ENCODE measurements around the gene NFIB. TPM values are rescaled to one million over a fixed set of nuclear protein-coding genes. Genes with fewer than 3 reads are reported as not detected.

The NFIB gene
- total RNA-seq, 2 donors from 2014 or later = 5.3 to 14.1 TPM

DNA sequence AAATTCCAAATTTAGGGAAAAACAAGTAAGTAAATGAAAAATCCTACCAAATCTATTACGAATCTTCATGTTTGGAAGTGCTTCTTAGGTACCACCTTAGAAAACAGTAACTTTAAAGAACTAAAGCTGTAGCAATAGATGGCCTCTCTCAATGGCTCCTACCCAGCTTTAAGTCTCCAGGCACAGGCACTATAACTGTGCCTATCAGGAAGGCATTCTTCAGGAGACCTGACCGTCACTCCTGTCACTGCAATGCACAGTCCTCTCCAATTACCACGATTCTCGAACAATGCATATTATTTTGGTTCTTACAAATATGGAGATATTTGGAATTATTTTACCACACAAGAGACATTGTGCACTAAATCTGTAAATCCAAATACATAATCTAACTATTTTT is 12.9 kb downstream of the NFIB start:
- H3K9me3 Mint-ChIP-seq = no peaks in the 10 kb centered on the region
- DNase-seq = no peak

DNA sequence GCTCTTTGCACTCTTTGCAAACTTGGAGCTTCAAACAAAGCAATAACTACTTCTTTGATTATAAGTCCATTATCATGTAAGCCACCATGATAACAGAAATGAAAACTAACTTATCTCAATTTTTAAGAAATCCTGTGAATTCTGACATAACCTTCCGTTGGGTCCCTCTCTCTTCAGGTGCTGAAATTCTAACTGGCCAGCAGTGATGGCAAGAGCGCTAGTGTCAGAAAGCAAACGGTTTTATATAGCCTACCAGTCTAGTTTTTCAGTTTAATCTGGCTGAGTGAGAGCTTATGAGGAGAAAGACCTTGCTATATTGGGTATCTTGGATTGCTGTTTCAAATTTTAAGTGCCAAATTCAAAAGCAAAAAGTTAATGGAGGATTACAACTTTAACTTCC is 13.4 kb downstream of the NFIB start:
- Histone ChIP-seq H3K4me3 (ENCODE audit: low read length) (no peak overlapping the region), H3K27me3 (ENCODE audit: control insufficient read depth, insufficient read depth, low read length, poor library complexity, severe bottlenecking) (no peaks in the 10 kb centered on the region), H3K9me3 (ENCODE audit: control insufficient read depth, low read length) (no peaks in the 10 kb centered on the region), H3K27ac (ENCODE audit: low read depth, low read length) (no peak overlapping the region), H3K36me3 (ENCODE audit: control insufficient read depth, insufficient read depth, low read length) (no peaks in the 10 kb centered on the region), H3K9ac (ENCODE audit: extremely low read depth, low read length, poor library complexity, severe bottlenecking) (no peak overlapping the region), H3K4me1 (ENCODE audit: control insufficient read depth, insufficient read depth, low read length) (peaks cover 11% of the 10 kb centered on the region)
- 94 to 100% methylated on average over 3 of the region's 3 CpGs for WGBS, 2 experiments (ENCODE audit: insufficient coverage in 1 of 2, insufficient read length in 1 of 2)
- H3K27ac Mint-ChIP-seq = no peak overlapping the region
- H3K4me1 Mint-ChIP-seq = peaks cover 18% of the 10 kb centered on the region
- H3K9me3 Mint-ChIP-seq = no peaks in the 10 kb centered on the region
- H3K36me3 Mint-ChIP-seq (ENCODE audit: low read depth) = no peaks in the 10 kb centered on the region
- H3K4me3 Mint-ChIP-seq = no peak overlapping the region
- TF ChIP-seq, protein P1, sequence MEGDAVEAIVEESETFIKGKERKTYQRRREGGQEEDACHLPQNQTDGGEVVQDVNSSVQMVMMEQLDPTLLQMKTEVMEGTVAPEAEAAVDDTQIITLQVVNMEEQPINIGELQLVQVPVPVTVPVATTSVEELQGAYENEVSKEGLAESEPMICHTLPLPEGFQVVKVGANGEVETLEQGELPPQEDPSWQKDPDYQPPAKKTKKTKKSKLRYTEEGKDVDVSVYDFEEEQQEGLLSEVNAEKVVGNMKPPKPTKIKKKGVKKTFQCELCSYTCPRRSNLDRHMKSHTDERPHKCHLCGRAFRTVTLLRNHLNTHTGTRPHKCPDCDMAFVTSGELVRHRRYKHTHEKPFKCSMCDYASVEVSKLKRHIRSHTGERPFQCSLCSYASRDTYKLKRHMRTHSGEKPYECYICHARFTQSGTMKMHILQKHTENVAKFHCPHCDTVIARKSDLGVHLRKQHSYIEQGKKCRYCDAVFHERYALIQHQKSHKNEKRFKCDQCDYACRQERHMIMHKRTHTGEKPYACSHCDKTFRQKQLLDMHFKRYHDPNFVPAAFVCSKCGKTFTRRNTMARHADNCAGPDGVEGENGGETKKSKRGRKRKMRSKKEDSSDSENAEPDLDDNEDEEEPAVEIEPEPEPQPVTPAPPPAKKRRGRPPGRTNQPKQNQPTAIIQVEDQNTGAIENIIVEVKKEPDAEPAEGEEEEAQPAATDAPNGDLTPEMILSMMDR (conservative IDR thresholded peaks at IDR 0.05) = no peak
- H3K27me3 Mint-ChIP-seq (ENCODE audit: insufficient read depth) = peaks cover 11% of the 10 kb centered on the region
- DNase-seq = no peak

More for the DNA sequence above, 12.9 kb downstream of the NFIB start:
- peaks cover 11% of the 10 kb centered on the region for H3K4me1 ChIP-seq (ENCODE audit: control insufficient read depth, insufficient read depth, low read length)
- H3K4me1 Mint-ChIP-seq = peaks cover 18% of the 10 kb centered on the region
- H3K27ac Mint-ChIP-seq = no peak overlapping the region
- WGBS, 2 experiments (ENCODE audit: insufficient coverage in 1 of 2, insufficient read length in 1 of 2) = 90% methylated on average over 4 of the region's 4 CpGs; no CpG with 5 or more reads in 1 of the 2 experiments
- no peak overlapping the region for H3K4me3 ChIP-seq (ENCODE audit: low read length)
- no peak overlapping the region for H3K4me3 Mint-ChIP-seq
- no peaks in the 10 kb centered on the region for H3K36me3 Mint-ChIP-seq (ENCODE audit: low read depth)
- TF ChIP-seq, protein P1 (conservative IDR thresholded peaks at IDR 0.05) = no peak
- H3K9ac ChIP-seq (ENCODE audit: extremely low read depth, low read length, poor library complexity, severe bottlenecking) = no peak overlapping the region
- no peaks in the 10 kb centered on the region for H3K27me3 ChIP-seq (ENCODE audit: control insufficient read depth, insufficient read depth, low read length, poor library complexity, severe bottlenecking)
- H3K27ac ChIP-seq (ENCODE audit: low read depth, low read length) = no peak overlapping the region
- H3K9me3 ChIP-seq (ENCODE audit: control insufficient read depth, low read length) = no peaks in the 10 kb centered on the region
- H3K36me3 ChIP-seq (ENCODE audit: control insufficient read depth, insufficient read depth, low read length) = no peaks in the 10 kb centered on the region
- peaks cover 11% of the 10 kb centered on the region for H3K27me3 Mint-ChIP-seq (ENCODE audit: insufficient read depth)

DNA sequence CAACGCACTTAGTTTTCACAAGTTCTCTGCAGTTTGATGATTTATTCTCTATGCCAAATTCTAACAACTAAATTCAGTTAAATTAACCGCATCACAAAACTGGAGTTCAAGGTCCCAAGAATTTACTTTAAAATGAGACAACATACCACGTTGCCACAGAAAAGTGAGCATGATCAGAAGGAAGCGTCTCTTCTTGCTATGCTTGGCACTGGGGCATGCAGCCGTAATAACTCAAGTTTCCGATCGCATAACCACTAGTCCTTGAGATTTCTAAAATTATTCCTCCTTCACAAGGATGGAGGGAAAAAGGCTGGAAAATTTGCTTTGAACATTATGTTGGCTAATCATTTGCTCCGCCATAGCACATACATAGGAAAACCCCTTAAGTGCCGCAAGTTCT is 13.9 kb downstream of the NFIB start:
- Mint-ChIP-seq H3K27me3 (ENCODE audit: insufficient read depth) (peaks cover 11% of the 10 kb centered on the region), H3K4me1 (peaks cover 18% of the 10 kb centered on the region), H3K36me3 (ENCODE audit: low read depth) (no peaks in the 10 kb centered on the region), H3K9me3 (no peaks in the 10 kb centered on the region), H3K4me3 (no peak overlapping the region), H3K27ac (no peak overlapping the region)
- H3K9ac ChIP-seq (ENCODE audit: extremely low read depth, low read length, poor library complexity, severe bottlenecking) = no peak overlapping the region
- H3K36me3 ChIP-seq (ENCODE audit: control insufficient read depth, insufficient read depth, low read length) = no peaks in the 10 kb centered on the region
- WGBS, 2 experiments (ENCODE audit: insufficient coverage in 1 of 2, insufficient read length in 1 of 2) = 95 to 100% methylated on average over 2 to 9 of the region's 9 CpGs
- no peaks in the 10 kb centered on the region for H3K27me3 ChIP-seq (ENCODE audit: control insufficient read depth, insufficient read depth, low read length, poor library complexity, severe bottlenecking)
- TF ChIP-seq, protein P1 (conservative IDR thresholded peaks at IDR 0.05) = no peak
- no peaks in the 10 kb centered on the region for H3K9me3 ChIP-seq (ENCODE audit: control insufficient read depth, low read length)
- no peak for DNase-seq
- no peak overlapping the region for H3K4me3 ChIP-seq (ENCODE audit: low read length)
- H3K27ac ChIP-seq (ENCODE audit: low read depth, low read length) = no peak overlapping the region
- H3K4me1 ChIP-seq (ENCODE audit: control insufficient read depth, insufficient read depth, low read length) = peaks cover 11% of the 10 kb centered on the region

All from endodermal cell (in vitro differentiated cells).